ENCODE data around the gene PLCH2. TPM values are rescaled to one million over a fixed set of nuclear protein-coding genes. Genes with fewer than 3 reads are reported as not detected.

Gene PLCH2
- total RNA-seq, 1 experiment from 2014 or later, result 123 TPM

- no TSS peak for BruUV-seq (replicated peaks)
- no peaks in the 10 kb centered on the region for H3K9me3 Mint-ChIP-seq (ENCODE audit: unreplicated experiment)
These were observed 45.0 kb upstream of the PLCH2 start for GRCh38 chr1:2431103-2431502.

GRCh38 chr1:2431518-2431917 is 44.6 kb upstream of the PLCH2 start:
- Mint-ChIP-seq H3K4me3 (ENCODE audit: unreplicated experiment) (peak overlapping the region; percentile 57), H3K36me3 (ENCODE audit: insufficient read depth, unreplicated experiment) (peaks cover 14% of the 10 kb centered on the region), H3K4me1 (ENCODE audit: insufficient read depth, unreplicated experiment) (no peaks in the 10 kb centered on the region), H3K27ac (ENCODE audit: low read depth, unreplicated experiment) (no peak overlapping the region), H3K9me3 (ENCODE audit: unreplicated experiment) (no peaks in the 10 kb centered on the region), H3K27me3 (ENCODE audit: insufficient read depth, unreplicated experiment) (no peaks in the 10 kb centered on the region)
- DNase-seq (ENCODE audit: unreplicated experiment), result no peak
- TF ChIP-seq CTCF (IDR thresholded peaks at IDR 0.05; ENCODE audit: unreplicated experiment), result no peak
- CTCF ChIA-PET, result interaction anchor here (0.7 to 2.8 kb wide), 6 partner anchors 16 to 993 kb away, joined by 3 to 14 read pairs (median 4); no protein-coding TSS in a partner anchor
- POLR2A ChIA-PET, result interaction anchor here (0.6 to 0.9 kb wide), 3 partner anchors 10 to 233 kb away, joined by 3 to 5 read pairs (median 3); partner anchors contain the start of gene PANK4
- intact Hi-C loops (cut with micrococcal nuclease), result no loop called here
- no TSS peak for BruUV-seq (replicated peaks)

More at GRCh38 chr1:2431103-2431502, 45.0 kb upstream of the PLCH2 start:
- Mint-ChIP-seq H3K27me3 (ENCODE audit: insufficient read depth, unreplicated experiment) (no peaks in the 10 kb centered on the region), H3K36me3 (ENCODE audit: insufficient read depth, unreplicated experiment) (peaks cover 14% of the 10 kb centered on the region), H3K4me1 (ENCODE audit: insufficient read depth, unreplicated experiment) (no peaks in the 10 kb centered on the region), H3K27ac (ENCODE audit: low read depth, unreplicated experiment) (no peak overlapping the region), H3K4me3 (ENCODE audit: unreplicated experiment) (peak overlapping the region; percentile 57)
- POLR2A ChIA-PET, result interaction anchor here (0.6 to 0.9 kb wide), 3 partner anchors 11 to 233 kb away, joined by 3 to 5 read pairs (median 3); partner anchors contain the start of gene PANK4
- intact Hi-C loops (cut with micrococcal nuclease), result no loop called here
- no peak for DNase-seq (ENCODE audit: unreplicated experiment)
- TF ChIP-seq CTCF (IDR thresholded peaks at IDR 0.05; ENCODE audit: unreplicated experiment), result no peak
- CTCF ChIA-PET, result interaction anchor here (0.7 to 2.8 kb wide), 6 partner anchors 15 to 993 kb away, joined by 3 to 14 read pairs (median 4); no protein-coding TSS in a partner anchor

- no TSS peak for BruUV-seq (replicated peaks)
- H3K36me3 Mint-ChIP-seq (ENCODE audit: insufficient read depth, unreplicated experiment), result peaks cover 14% of the 10 kb centered on the region
- H3K27ac Mint-ChIP-seq (ENCODE audit: low read depth, unreplicated experiment), result no peak overlapping the region
- no peak for TF ChIP-seq CTCF (IDR thresholded peaks at IDR 0.05; ENCODE audit: unreplicated experiment)
- H3K4me1 Mint-ChIP-seq (ENCODE audit: insufficient read depth, unreplicated experiment), result no peaks in the 10 kb centered on the region
- ChIA-PET POLR2A (no interaction called here), CTCF (interaction anchor here (0.8 to 2.8 kb wide), 2 partner anchors 116 to 992 kb away, joined by 3 to 14 read pairs; no protein-coding TSS in a partner anchor)
- H3K9me3 Mint-ChIP-seq (ENCODE audit: unreplicated experiment), result no peaks in the 10 kb centered on the region
- H3K4me3 Mint-ChIP-seq (ENCODE audit: unreplicated experiment), result no peak overlapping the region
- intact Hi-C loops (cut with micrococcal nuclease), result no loop called here
- DNase-seq (ENCODE audit: unreplicated experiment), result no peak
- H3K27me3 Mint-ChIP-seq (ENCODE audit: insufficient read depth, unreplicated experiment), result no peaks in the 10 kb centered on the region
These were observed 43.6 kb upstream of the PLCH2 start for GRCh38 chr1:2432441-2432844.

- no TSS peak for BruUV-seq (replicated peaks)
- DNase-seq (ENCODE audit: unreplicated experiment), result no peak
- Mint-ChIP-seq H3K27me3 (ENCODE audit: insufficient read depth, unreplicated experiment) (no peaks in the 10 kb centered on the region), H3K36me3 (ENCODE audit: insufficient read depth, unreplicated experiment) (peaks cover 14% of the 10 kb centered on the region), H3K27ac (ENCODE audit: low read depth, unreplicated experiment) (no peak overlapping the region), H3K4me1 (ENCODE audit: insufficient read depth, unreplicated experiment) (no peaks in the 10 kb centered on the region), H3K9me3 (ENCODE audit: unreplicated experiment) (no peaks in the 10 kb centered on the region), H3K4me3 (ENCODE audit: unreplicated experiment) (no peak overlapping the region)
- intact Hi-C loops (cut with micrococcal nuclease), result no loop called here
- ChIA-PET CTCF (interaction anchor here (0.7 kb wide), 1 partner anchor 68 kb away, joined by 3 read pairs; no protein-coding TSS in a partner anchor), POLR2A (no interaction called here)
- TF ChIP-seq CTCF (IDR thresholded peaks at IDR 0.05; ENCODE audit: unreplicated experiment), result no peak
These were observed 42.9 kb upstream of the PLCH2 start for GRCh38 chr1:2433196-2433595.

All from MCF 10A (cell line).